IgD-negative memory B cell (primary cell): ENCODE measurements around the gene LYRM9. TPM values are rescaled to one million over a fixed set of nuclear protein-coding genes. Genes with fewer than 3 reads are reported as not detected.
"Not testable (repeated sequence)": the region's sequence is repeated elsewhere in the genome, so short reads cannot be mapped to it uniquely, and the experiment has no call there.

Source experiments
- H3K27ac Mint-ChIP-seq, 3 donors: one replicate each; pipeline ENCODE4 v1.8.0; 2020 to 2022; ENCODE audit warnings: mild to moderate bottlenecking in 3 of 3, mixed read lengths in 3 of 3, moderate library complexity in 1 of 3
- H3K27me3 Mint-ChIP-seq: one replicate; pipeline ENCODE4 v1.8.0; 2021; ENCODE audit warnings: mixed read lengths
- H3K36me3 Mint-ChIP-seq: one replicate; pipeline ENCODE4 v1.8.0; 2020; ENCODE audit warnings: mild to moderate bottlenecking, mixed read lengths
- H3K4me1 Mint-ChIP-seq, 3 donors: one replicate each; pipeline ENCODE4 v1.8.0; 2020 to 2022; ENCODE audit warnings: mixed read lengths in 3 of 3, mild to moderate bottlenecking in 1 of 3
- H3K4me3 Mint-ChIP-seq, 4 donors: one replicate each; pipeline ENCODE4 v1.8.0; 2020 to 2022; ENCODE audit warnings: mild to moderate bottlenecking in 4 of 4, mixed read lengths in 4 of 4, moderate library complexity in 3 of 4
- H3K9me3 Mint-ChIP-seq, 3 donors: one replicate each; pipeline ENCODE4 v1.8.0; 2020 to 2021; ENCODE audit warnings: mixed read lengths in 3 of 3, mild to moderate bottlenecking in 1 of 3
- polyA plus RNA-seq: library from polyadenylated mRNA; unstranded; fragments of 300-500 nt; fragmentation: Illumina TruSeq; gene quantifications from one replicate; pipeline ENCODE4 v1.2.3, GENCODE V29; 2021

The LYRM9 gene
- polyA plus RNA-seq, 1 donor from 2014 or later: 16.4 TPM

DNA sequence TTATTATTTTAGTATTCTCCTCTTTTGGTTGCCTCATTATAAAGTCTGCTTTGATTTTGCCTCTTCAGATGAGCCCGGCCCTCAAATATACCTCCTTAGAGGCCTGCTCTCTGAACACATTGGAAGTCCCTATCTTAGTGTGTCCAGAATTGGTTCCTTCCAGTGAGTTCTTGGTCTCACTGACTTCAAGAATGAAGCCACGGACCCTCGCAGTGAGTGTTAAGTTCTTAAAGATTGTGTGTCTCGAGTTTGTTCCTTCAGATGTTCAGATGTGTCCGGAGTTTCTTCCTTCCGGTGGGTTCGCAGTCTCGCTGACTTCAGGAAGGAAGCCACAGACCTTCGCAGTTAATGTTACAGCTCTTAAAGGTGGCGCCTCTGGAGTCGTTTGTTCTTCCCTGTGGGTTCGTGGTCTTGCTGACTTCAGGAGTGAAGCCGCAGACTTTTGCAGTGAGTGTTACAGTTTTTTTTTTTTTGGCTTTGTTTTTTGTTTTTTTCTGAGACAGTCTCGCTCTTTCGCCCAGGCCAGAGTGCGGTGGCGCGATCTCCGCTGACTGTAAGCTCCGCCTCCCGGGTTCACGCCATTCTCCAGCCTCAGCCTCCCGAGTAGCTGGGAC, 47.0 kb downstream of the LYRM9 start:
- H3K4me1 Mint-ChIP-seq: peaks cover 10 to 15% (median 14%) of the 10 kb centered on the region in 3 donors
- H3K36me3 Mint-ChIP-seq: no peaks in the 10 kb centered on the region
- H3K9me3 Mint-ChIP-seq: no peaks in the 10 kb centered on the region
- peak overlapping the region; percentile 26 to 82 (median 74) for H3K4me3 Mint-ChIP-seq
- H3K27ac Mint-ChIP-seq: peak overlapping the region in 1 of 3 donors; percentile 76
- H3K27me3 Mint-ChIP-seq: peaks cover 17% of the 10 kb centered on the region

GRCh38 chr17:27845264-27846041, 47.7 kb downstream of the LYRM9 start:
- Mint-ChIP-seq H3K4me1 (peaks cover 10 to 15% (median 14%) of the 10 kb centered on the region in 3 donors), H3K4me3 (peak overlapping the region in 3 of 4 donors; percentile 26 to 82 (median 80)), H3K27ac (peak overlapping the region in 1 of 3 donors; percentile 13), H3K27me3 (peaks cover 15% of the 10 kb centered on the region), H3K9me3 (no peaks in the 10 kb centered on the region), H3K36me3 (no peaks in the 10 kb centered on the region)

DNA sequence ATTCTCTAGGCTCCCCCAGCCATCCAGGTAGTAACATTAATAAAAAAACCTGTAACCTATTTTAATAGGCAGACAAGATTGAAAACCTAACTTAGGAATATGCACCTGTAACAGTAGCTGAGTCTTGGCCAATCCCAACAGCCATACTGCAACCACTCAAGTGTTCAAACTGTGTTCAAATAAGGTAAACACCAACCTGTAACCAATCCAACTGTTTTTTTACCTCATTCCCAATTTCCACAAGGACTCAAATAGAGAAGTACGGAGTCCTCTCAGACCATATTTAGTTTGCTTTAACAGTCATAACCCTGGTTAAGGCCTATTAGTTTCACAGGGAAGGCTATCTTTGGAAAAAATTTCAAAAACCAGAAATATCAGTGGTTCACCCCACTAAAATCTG, 52.5 kb downstream of the LYRM9 start:
- Mint-ChIP-seq H3K27me3 (no peaks in the 10 kb centered on the region), H3K4me1 (peaks cover 8 to 9% (median 8%) of the 10 kb centered on the region in 3 donors), H3K4me3 (no peak overlapping the region), H3K36me3 (no peaks in the 10 kb centered on the region), H3K9me3 (no peaks in the 10 kb centered on the region), H3K27ac (no peak overlapping the region)

DNA sequence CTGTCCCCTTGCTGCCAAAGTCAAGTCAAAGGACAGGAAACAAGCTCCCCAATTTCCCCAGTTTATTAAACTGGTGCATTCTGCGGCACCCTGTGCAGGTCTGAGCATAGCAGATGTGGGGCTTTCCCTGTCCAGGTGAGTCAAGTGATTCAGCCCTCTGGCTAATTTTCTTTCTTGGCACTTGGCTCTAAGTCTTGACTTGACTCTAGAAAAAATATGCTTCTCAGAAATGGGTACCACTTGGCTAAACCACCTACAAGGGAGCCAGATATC, 52.8 kb downstream of the LYRM9 start:
- not testable (repeated sequence) for H3K9me3 Mint-ChIP-seq, H3K4me3 Mint-ChIP-seq, H3K27ac Mint-ChIP-seq, H3K36me3 Mint-ChIP-seq, H3K27me3 Mint-ChIP-seq, H3K4me1 Mint-ChIP-seq

DNA sequence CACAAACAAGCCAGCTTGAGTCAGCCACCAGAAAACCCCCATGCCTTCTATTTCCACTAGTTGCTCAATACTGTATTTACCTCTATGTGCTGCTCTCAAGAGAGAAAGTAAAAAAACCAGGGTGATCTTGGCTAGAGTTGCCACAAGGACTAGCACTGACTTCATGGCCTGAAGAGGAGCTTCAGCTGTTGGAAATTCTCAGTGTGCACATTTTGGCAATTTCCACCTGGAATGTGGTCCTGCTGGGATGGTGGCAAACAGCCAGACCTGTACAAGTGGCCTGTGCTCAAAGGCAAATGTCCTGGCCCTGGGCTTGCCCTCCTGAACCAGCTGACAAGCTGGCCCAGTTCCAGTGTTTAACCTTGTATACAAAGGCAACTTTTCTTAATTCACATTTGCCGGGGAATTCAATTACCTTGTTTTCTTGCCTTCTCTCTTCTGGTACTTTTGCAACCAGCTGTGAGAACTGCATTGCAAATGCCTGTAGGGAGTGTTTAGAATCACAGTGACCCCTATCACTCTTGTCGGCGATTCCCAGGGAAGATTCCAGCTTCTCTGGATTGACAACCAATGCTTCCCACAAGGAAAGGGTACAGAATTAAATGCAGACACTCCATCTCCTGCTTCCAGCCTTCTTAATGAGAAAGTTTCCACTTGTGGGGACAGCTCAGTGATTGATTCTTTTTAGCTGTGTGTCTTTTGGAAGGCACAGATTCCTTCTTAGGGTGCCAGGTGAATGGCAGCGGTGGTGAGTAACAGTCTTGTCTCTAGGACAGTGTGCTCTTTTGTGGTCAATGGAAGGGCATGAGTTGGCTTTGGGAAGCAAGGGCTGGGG, 53.4 kb downstream of the LYRM9 start:
- not testable (repeated sequence) for H3K27me3 Mint-ChIP-seq, H3K36me3 Mint-ChIP-seq, H3K27ac Mint-ChIP-seq, H3K4me1 Mint-ChIP-seq, H3K9me3 Mint-ChIP-seq, H3K4me3 Mint-ChIP-seq

DNA sequence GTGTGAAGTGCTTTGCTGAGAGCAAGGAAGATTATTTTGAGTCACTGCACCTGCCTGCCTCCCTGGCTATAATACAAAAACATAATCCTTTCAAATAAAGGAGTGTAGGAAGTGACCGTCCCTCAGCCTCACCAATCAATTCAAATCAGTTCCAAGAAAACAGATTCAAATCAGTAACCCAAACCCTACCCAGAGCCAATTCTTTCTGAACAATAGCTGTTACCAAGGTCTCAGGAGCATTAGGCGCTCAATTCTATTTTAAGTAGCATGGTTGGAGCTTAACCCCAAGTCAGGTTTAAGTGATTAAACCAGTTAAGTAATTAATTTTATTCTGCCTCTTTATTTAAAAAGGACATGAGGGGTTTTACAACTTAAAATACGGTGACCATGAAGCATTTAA, 54.6 kb downstream of the LYRM9 start:
- not testable (repeated sequence) for H3K4me3 Mint-ChIP-seq, H3K27me3 Mint-ChIP-seq, H3K9me3 Mint-ChIP-seq, H3K36me3 Mint-ChIP-seq, H3K4me1 Mint-ChIP-seq, H3K27ac Mint-ChIP-seq

DNA sequence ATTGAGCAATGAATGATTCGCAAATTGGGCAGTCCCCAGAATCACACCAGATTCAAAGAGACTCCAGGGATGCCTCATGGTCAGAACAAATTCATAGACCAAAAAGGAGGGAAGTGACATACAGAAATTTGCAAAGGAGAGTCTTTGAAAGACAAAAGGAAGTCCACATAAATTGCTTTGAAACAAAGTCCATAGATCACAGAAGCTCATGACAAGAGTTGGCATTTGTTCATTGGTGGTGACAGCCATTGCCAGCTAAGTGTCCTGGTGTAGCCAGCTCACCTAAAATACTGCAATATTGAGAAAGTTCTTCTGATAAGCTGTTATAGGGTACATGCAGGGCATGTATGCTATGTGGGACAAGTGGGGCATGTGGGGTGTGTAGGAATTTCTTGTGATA, 55.4 kb downstream of the LYRM9 start:
- H3K27ac Mint-ChIP-seq, H3K4me1 Mint-ChIP-seq: not testable (repeated sequence)

GRCh38 chr17:27836651-27837050, 56.5 kb downstream of the LYRM9 start:
- peaks cover 0 to 7% (median 4%) of the 10 kb centered on the region in 3 donors for H3K9me3 Mint-ChIP-seq
- no peaks in the 10 kb centered on the region for H3K27me3 Mint-ChIP-seq
- H3K4me1 Mint-ChIP-seq: no peaks in the 10 kb centered on the region
- H3K36me3 Mint-ChIP-seq: peaks cover 3% of the 10 kb centered on the region
- no peak overlapping the region for H3K4me3 Mint-ChIP-seq
- no peak overlapping the region for H3K27ac Mint-ChIP-seq

More for the DNA sequence above, 55.4 kb downstream of the LYRM9 start:
- not testable (repeated sequence) for H3K9me3 Mint-ChIP-seq, H3K36me3 Mint-ChIP-seq, H3K27me3 Mint-ChIP-seq, H3K4me3 Mint-ChIP-seq

DNA sequence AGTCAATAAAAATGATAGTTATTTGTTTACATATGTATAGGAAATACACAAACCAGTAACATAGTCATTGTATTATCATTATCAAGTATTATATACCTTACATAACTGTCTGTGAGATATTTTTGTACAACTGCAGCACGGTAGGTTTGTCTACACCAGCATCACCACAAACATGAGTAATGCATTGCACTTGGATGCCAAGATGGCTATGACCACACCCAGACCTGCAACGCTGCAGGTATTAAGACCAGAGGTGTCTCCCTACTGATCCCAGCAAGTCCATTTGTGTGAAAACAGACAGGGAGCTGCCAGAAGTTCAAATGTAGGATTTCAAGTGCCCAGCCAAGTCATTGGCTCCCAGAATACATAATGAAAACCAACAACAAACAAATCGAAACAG, 58.6 kb downstream of the LYRM9 start:
- Mint-ChIP-seq H3K4me1 (no peaks in the 10 kb centered on the region), H3K27ac (no peak overlapping the region), H3K36me3 (peaks cover 3% of the 10 kb centered on the region), H3K27me3 (no peaks in the 10 kb centered on the region), H3K9me3 (peaks cover 0 to 7% (median 4%) of the 10 kb centered on the region in 3 donors), H3K4me3 (no peak overlapping the region)

DNA sequence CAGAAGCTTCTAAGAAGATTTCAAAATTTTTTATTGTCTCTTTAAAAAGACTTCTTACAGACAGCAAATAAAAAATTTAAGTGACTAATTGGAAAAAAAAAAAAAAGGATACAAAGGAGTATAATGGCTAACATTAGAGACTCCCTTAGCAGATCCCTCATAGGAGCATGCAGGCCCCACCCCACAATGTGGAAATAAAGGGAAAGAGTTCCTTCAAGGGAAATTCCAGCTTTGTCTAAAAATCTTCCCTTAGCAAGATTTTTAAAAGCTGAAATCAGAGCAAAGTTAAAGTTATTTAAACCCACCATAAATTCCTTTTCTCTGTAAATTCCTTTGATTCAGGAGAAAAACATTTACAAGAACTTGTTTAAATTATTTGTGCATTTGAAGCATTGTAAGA, 60.3 kb downstream of the LYRM9 start:
- Mint-ChIP-seq H3K36me3 (peaks cover 3% of the 10 kb centered on the region), H3K4me1 (no peaks in the 10 kb centered on the region), H3K27ac (no peak overlapping the region), H3K9me3 (peaks cover 0 to 7% (median 4%) of the 10 kb centered on the region in 3 donors), H3K27me3 (peaks cover 5% of the 10 kb centered on the region), H3K4me3 (no peak overlapping the region)

DNA sequence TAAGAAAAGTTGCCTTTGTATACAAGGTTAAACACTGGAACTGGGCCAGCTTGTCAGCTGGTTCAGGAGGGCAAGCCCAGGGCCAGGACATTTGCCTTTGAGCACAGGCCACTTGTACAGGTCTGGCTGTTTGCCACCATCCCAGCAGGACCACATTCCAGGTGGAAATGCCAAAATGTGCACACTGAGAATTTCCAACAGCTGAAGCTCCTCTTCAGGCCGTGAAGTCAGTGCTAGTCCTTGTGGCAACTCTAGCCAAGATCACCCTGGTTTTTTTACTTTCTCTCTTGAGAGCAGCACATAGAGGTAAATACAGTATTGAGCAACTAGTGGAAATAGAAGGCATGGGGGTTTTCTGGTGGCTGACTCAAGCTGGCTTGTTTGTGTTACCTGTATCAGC, 63.3 kb downstream of the LYRM9 start:
- H3K27me3 Mint-ChIP-seq, H3K9me3 Mint-ChIP-seq, H3K36me3 Mint-ChIP-seq, H3K4me1 Mint-ChIP-seq, H3K4me3 Mint-ChIP-seq, H3K27ac Mint-ChIP-seq: not testable (repeated sequence)

DNA sequence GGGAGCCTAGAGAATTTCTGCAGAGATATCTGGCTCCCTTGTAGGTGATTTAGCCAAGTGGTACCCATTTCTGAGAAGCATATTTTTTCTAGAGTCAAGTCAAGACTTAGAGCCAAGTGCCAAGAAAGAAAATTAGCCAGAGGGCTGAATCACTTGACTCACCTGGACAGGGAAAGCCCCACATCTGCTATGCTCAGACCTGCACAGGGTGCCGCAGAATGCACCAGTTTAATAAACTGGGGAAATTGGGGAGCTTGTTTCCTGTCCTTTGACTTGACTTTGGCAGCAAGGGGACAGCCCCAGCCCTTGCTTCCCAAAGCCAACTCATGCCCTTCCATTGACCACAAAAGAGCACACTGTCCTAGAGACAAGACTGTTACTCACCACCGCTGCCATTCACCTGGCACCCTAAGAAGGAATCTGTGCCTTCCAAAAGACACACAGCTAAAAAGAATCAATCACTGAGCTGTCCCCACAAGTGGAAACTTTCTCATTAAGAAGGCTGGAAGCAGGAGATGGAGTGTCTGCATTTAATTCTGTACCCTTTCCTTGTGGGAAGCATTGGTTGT, 63.9 kb downstream of the LYRM9 start:
- not testable (repeated sequence) for H3K27ac Mint-ChIP-seq, H3K27me3 Mint-ChIP-seq

More for the DNA sequence above, 63.9 kb downstream of the LYRM9 start:
- H3K4me1 Mint-ChIP-seq, H3K4me3 Mint-ChIP-seq, H3K36me3 Mint-ChIP-seq, H3K9me3 Mint-ChIP-seq: not testable (repeated sequence)
